Sigmoid colon (tissue), 7 donors: ENCODE measurements around the gene FSTL4. TPM values are rescaled to one million over a fixed set of nuclear protein-coding genes. Genes with fewer than 3 reads are reported as not detected.

Source experiments
- DNase-seq: peaks from one replicate; pipeline ENCODE4 v3.0.0-alpha.2; 2019
- H3K27ac ChIP-seq, 4 donors: fragments of 200-600 bp; sonication (generic); one replicate each; pipeline ENCODE4 v1.5.1; 2016 to 2019; ENCODE audit warnings: mild to moderate bottlenecking in 1 of 4
- H3K27me3 ChIP-seq, 3 donors: fragments of 200-600 bp; sonication (generic); one replicate each; pipeline ENCODE4 v1.5.1; 2019; ENCODE audit warnings: mild to moderate bottlenecking in 1 of 3
- H3K36me3 ChIP-seq, 4 donors: fragments of 200-600 bp; sonication (generic); one replicate each; pipeline ENCODE4 v1.5.1; 2016 to 2019
- H3K4me1 ChIP-seq, 4 donors: fragments of 200-600 bp; sonication (generic); one replicate each; pipeline ENCODE4 v1.5.1; 2017 to 2019
- H3K4me3 ChIP-seq, 4 donors: fragments of 200-600 bp; sonication (generic); one replicate each; pipeline ENCODE4 v1.5.1; 2017 to 2019; ENCODE audit warnings: mild to moderate bottlenecking in 2 of 4, moderate library complexity in 1 of 4
- H3K9me3 ChIP-seq, 4 donors: fragments of 200-600 bp in 3 of 4; sonication (generic) in 3 of 4; one replicate each; pipeline versions ENCODE4 v1.5.1 to v1.6.1; 2013 to 2019
- EP300 ChIP-seq, 4 donors: sonication (generic); formaldehyde crosslinking; IDR thresholded peaks; one replicate each; pipeline ENCODE4 v1.6.1; 2017; ENCODE audit warnings: antibody characterized with exemption in 4 of 4
- POLR2A ChIP-seq, 2 donors: fragments of 450-650 bp; IDR thresholded peaks; one replicate each; pipeline ENCODE4 v1.6.1; 2016; ENCODE audit warnings: antibody characterized with exemption in 2 of 2, mild to moderate bottlenecking in 2 of 2, moderate library complexity in 2 of 2
- POLR2AphosphoS5 ChIP-seq, 4 donors: sonication (generic); formaldehyde crosslinking; IDR thresholded peaks; one replicate each; pipeline ENCODE4 v1.6.1; 2017; ENCODE audit warnings: antibody characterized with exemption in 4 of 4
- WGBS, 2 donors: extraction: QIAGEN DNeasy Blood & Tissue Kit; methylation state at CpG; one replicate each; pipeline ENCODE4 v1.1.7; 2013; 5-methylcytosine and 5-hydroxymethylcytosine counted together
- intact Hi-C: fragments of 100-400 bp; cut with DNase I; formaldehyde crosslinking; loops from one replicate; pipeline ENCODE4 v1.15.1; 2023
- polyA plus RNA-seq, 3 donors: library from polyadenylated mRNA; stranded (reverse); fragments of 200-250 nt; gene quantifications; one replicate each; pipeline ENCODE4 v1.2.3, GENCODE V29; 2013
- total RNA-seq, 4 donors: library from RNA; depleted of rRNA; stranded (reverse); fragments of >200 nt; gene quantifications; one replicate each; pipeline ENCODE4 v1.1.0, GENCODE V29; 2016
- TF ChIP-seq, protein P1 (sequence below), 4 experiments: fragments of 450-650 bp in 3 of 4; fragments of 200-600 bp in 1 of 4; IDR thresholded peaks; one replicate each; pipeline ENCODE4 v1.5.1; 2016 to 2019; ENCODE audit warnings: antibody characterized with exemption in 4 of 4, mild to moderate bottlenecking in 3 of 4, moderate library complexity in 2 of 4
- donor health status: healthy with polysubstance abuse.
- donor health status: Bipolar disorder and iron deficiency.
- donor health status: healthy.

The FSTL4 gene
- total and polyA plus RNA-seq, 7 donors = 0.23 to 0.45 (median 0.28) TPM; not detected in 4

DNA sequence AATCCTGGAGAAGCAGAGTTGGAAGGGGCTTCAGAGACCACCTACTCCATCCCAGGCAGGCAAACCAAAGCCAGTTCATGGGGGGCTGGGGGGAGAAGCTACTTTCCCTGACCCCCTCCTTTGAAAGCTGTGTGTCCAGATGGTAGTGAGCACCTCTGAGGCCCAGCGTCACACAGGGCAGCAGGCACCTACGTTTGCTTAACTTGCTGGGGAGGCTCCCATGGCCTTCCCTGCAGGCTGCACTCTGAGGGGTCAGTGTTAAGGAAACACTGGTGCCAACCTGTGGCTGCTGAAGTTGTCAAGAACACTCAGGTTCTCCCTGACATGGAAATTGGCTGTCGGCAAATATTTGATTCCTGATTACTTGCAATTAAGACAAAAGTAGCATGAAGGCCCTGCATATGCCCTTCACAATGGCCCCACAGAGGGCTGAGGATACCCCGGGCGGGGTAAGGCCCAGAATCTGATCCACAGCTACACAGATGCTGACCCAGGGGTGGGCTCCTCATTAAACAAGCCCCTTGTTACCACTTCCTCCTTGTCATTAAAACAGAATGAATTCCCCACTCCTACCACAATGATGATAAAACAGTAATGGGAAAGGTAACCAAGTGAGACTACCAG is 208.5 kb downstream of the FSTL4 start:
- 92 to 96% methylated on average over 5 of the region's 5 CpGs for WGBS, 2 donors
- H3K27ac ChIP-seq = no peak overlapping the region
- H3K4me3 ChIP-seq = no peak overlapping the region
- intact Hi-C loops = no loop called here
- no peaks in the 10 kb centered on the region for H3K9me3 ChIP-seq
- DNase-seq = no peak
- H3K4me1 ChIP-seq = no peaks in the 10 kb centered on the region
- no peaks in the 10 kb centered on the region for H3K36me3 ChIP-seq
- TF ChIP-seq POLR2AphosphoS5 (IDR thresholded peaks at IDR 0.05) (no peak), POLR2A (IDR thresholded peaks at IDR 0.05) (no peak), EP300 (IDR thresholded peaks at IDR 0.05) (no peak)
- TF ChIP-seq, protein P1, sequence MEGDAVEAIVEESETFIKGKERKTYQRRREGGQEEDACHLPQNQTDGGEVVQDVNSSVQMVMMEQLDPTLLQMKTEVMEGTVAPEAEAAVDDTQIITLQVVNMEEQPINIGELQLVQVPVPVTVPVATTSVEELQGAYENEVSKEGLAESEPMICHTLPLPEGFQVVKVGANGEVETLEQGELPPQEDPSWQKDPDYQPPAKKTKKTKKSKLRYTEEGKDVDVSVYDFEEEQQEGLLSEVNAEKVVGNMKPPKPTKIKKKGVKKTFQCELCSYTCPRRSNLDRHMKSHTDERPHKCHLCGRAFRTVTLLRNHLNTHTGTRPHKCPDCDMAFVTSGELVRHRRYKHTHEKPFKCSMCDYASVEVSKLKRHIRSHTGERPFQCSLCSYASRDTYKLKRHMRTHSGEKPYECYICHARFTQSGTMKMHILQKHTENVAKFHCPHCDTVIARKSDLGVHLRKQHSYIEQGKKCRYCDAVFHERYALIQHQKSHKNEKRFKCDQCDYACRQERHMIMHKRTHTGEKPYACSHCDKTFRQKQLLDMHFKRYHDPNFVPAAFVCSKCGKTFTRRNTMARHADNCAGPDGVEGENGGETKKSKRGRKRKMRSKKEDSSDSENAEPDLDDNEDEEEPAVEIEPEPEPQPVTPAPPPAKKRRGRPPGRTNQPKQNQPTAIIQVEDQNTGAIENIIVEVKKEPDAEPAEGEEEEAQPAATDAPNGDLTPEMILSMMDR (IDR thresholded peaks at IDR 0.05) = no peak
- H3K27me3 ChIP-seq = no peaks in the 10 kb centered on the region

DNA sequence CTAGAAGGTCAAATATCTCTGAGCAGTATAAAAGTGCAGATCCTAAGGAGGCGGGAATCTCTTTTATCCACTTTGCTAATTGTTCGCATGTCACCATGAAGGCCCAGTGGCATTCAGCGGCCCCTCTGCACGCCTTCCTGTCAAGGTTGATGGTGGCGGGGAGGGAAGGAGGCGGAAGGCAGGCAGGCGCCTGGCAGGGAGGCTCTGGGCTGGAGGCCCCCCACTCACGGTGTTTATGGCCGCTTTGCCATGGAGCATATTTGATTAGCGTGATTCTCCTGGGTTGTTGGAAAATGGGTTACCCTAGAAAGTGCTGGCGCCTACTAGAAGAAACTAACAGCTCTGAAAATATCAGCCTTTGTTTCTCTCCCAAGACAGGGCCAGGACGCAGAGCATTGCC is 209.6 kb downstream of the FSTL4 start:
- Histone ChIP-seq H3K27ac (no peak overlapping the region), H3K36me3 (no peaks in the 10 kb centered on the region), H3K4me3 (no peak overlapping the region), H3K9me3 (no peaks in the 10 kb centered on the region), H3K27me3 (no peaks in the 10 kb centered on the region), H3K4me1 (no peaks in the 10 kb centered on the region)
- no peak for DNase-seq
- intact Hi-C loops = no loop called here
- TF ChIP-seq, protein P1 (IDR thresholded peaks at IDR 0.05) = no peak
- TF ChIP-seq POLR2AphosphoS5 (IDR thresholded peaks at IDR 0.05) (no peak), POLR2A (IDR thresholded peaks at IDR 0.05) (no peak), EP300 (IDR thresholded peaks at IDR 0.05) (no peak)
- 95% methylated on average over 12 of the region's 12 CpGs for whole genome bisulfite sequencing, 2 donors

DNA sequence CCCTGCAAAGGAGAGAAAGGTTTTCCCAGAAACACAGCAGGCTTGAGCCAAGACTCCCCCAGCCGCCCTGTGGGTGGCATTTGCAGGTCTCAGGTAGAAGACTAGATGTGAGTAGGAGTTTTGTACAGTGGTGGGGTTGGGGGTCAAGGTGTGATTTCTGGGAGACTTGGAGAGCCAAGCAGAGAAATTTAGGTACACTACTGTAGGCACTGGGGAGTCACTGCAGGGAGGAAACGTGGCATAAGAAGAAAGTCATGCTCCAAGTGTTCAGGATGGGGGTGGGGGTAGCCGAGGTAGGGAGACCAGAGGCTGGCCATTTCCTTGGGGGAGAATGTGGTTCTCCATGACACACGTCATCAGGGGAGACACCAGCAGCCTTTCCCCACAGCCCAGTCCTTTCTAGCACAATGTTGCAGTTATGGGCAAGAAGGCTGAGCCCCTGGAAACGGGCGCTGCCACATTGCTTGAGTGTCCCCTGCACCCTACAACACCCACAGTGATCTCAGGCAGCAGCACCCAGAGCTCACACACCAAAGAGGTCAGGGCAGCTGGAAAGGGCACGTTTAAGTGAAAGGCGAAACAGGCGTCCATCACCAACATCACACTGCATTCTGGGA is 210.5 kb downstream of the FSTL4 start:
- Histone ChIP-seq H3K27me3 (no peaks in the 10 kb centered on the region), H3K9me3 (no peaks in the 10 kb centered on the region), H3K36me3 (no peaks in the 10 kb centered on the region), H3K27ac (no peak overlapping the region), H3K4me3 (no peak overlapping the region), H3K4me1 (no peaks in the 10 kb centered on the region)
- TF ChIP-seq EP300 (IDR thresholded peaks at IDR 0.05) (no peak), POLR2AphosphoS5 (IDR thresholded peaks at IDR 0.05) (no peak), POLR2A (IDR thresholded peaks at IDR 0.05) (no peak)
- TF ChIP-seq, protein P1 (IDR thresholded peaks at IDR 0.05) = no peak
- DNase-seq = no peak
- 80 to 83% methylated on average over 9 of the region's 9 CpGs for WGBS, 2 donors
- intact Hi-C loops = no loop called here

DNA sequence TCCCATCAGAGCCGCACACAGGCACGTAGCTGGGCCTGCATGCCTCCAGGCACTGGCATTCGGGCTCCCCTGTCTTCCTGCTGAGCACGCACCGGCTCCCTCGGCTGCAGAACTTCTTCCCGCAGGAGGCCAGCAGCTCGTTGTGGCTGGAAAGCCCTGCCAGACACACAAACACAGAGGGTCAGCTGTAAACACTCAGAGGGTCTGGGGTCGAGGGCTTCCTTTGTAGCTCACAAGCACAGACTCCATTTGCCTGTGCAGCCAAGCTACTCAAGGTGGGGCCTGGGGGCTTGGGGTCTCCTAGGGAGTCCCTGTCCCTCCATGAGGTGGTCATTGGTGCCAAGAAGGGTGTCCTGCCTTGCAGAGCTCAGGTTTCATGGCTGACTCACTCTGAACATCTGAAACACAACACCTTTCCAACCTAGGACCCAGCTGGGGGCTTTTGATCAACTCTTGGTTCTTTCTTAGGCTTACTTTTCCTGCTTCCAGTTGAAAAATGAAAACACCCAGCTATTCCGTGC is 211.4 kb downstream of the FSTL4 start:
- H3K27me3 ChIP-seq = no peaks in the 10 kb centered on the region
- TF ChIP-seq POLR2A (IDR thresholded peaks at IDR 0.05) = no peak
- TF ChIP-seq, protein P1 (IDR thresholded peaks at IDR 0.05) = no peak
- intact Hi-C loops = no loop called here
- WGBS, 2 donors = 82 to 83% methylated on average over 10 of the region's 10 CpGs
- no peaks in the 10 kb centered on the region for H3K4me1 ChIP-seq
- no peak overlapping the region for H3K27ac ChIP-seq
- no peaks in the 10 kb centered on the region for H3K36me3 ChIP-seq
- no peak for DNase-seq
- no peaks in the 10 kb centered on the region for H3K9me3 ChIP-seq
- no peak overlapping the region for H3K4me3 ChIP-seq
